Activated CD4-positive, alpha-beta T cell treated with anti-CD3 and anti-CD28 coated beads, Interleukin-2, amount 50 U/mL, for 4 hours (primary cell): Measurements from ENCODE around the gene ATP23.

ENCODE experiments used
- DNase-seq, 2 experiments: peaks; one replicate each; pipeline ENCODE4 v3.0.0-alpha.2; 2020

Gene ATP23

GRCh38 chr12:57941165-57941894, at the start of gene ATP23:
ATP23 (plus strand) TSS chr12:57941567; CDS start chr12:57941702, 135 bp downstream.
- peak; percentile 77 to 78 for DNase-seq

GRCh38 chr12:57892232-57892972, 49.0 kb upstream of the ATP23 start:
- no peak for DNase-seq

GRCh38 chr12:57893431-57894353, 47.7 kb upstream of the ATP23 start:
- no peak for DNase-seq

- no peak for DNase-seq
These were observed 46.7 kb upstream of the ATP23 start for GRCh38 chr12:57894399-57895292.

- DNase-seq: no peak
These were observed 45.8 kb upstream of the ATP23 start for GRCh38 chr12:57895389-57896114.

GRCh38 chr12:57896115-57896433, 45.3 kb upstream of the ATP23 start:
- DNase-seq: no peak

- peak; percentile 39 to 40 for DNase-seq
These were observed 44.7 kb upstream of the ATP23 start for GRCh38 chr12:57896434-57897201.

- no peak for DNase-seq
These were observed 43.9 kb upstream of the ATP23 start for GRCh38 chr12:57897286-57897974.

- no peak for DNase-seq
These were observed 42.9 kb upstream of the ATP23 start for GRCh38 chr12:57898308-57898970.

GRCh38 chr12:57899010-57899662, 42.2 kb upstream of the ATP23 start:
- peak; percentile 71 to 77 for DNase-seq

- no peak for DNase-seq
These were observed 38.8 kb upstream of the ATP23 start for GRCh38 chr12:57902478-57902969.

GRCh38 chr12:57904426-57904825, 36.9 kb upstream of the ATP23 start:
- no peak for DNase-seq

GRCh38 chr12:57904848-57905811, 36.2 kb upstream of the ATP23 start:
- DNase-seq: peak; percentile 79 to 85

- DNase-seq: no peak
These were observed 35.4 kb upstream of the ATP23 start for GRCh38 chr12:57905812-57906475.

- DNase-seq: no peak
These were observed 34.5 kb upstream of the ATP23 start for GRCh38 chr12:57906821-57907220.

- DNase-seq: no peak
These were observed 34.1 kb upstream of the ATP23 start for GRCh38 chr12:57907281-57907680.

GRCh38 chr12:57908511-57908910, 32.9 kb upstream of the ATP23 start:
- DNase-seq: no peak
